Stimulated activated CD8-positive, alpha-beta memory T cell treated with anti-CD3 and anti-CD28 coated beads, Interleukin-7, amount 100 ng/mL, for 4 hours (primary cell): ENCODE results near the gene DIAPH2.
"Not testable (repeated sequence)": the region's sequence is repeated elsewhere in the genome, so short reads cannot be mapped to it uniquely, and the experiment has no call there.

ENCODE experiments used
- DNase-seq, 2 donors: peaks; one replicate each; pipeline ENCODE4 v3.0.0-alpha.2; 2020; ENCODE audit warnings: low read depth in 2 of 2

Gene DIAPH2

DNA sequence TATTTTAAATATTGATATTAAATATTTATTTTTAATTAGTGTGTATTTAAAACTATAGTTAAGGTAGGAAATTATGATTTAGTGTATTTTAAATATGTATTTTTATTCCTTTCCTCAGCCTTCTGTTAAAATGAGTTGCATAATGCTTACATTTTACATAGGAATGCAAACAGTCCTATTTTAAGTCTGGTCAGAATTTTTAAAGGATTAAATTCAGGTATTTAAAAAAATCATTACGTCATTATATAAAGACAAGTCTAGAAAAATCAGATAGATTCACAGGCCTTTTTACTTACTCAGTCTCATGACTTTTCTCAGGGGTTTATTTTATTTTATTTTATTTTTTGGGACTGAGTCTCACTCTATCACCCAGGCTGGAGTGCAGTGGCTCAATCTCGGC, 148.7 kb downstream of the DIAPH2 start:
- no peak for DNase-seq

DNA sequence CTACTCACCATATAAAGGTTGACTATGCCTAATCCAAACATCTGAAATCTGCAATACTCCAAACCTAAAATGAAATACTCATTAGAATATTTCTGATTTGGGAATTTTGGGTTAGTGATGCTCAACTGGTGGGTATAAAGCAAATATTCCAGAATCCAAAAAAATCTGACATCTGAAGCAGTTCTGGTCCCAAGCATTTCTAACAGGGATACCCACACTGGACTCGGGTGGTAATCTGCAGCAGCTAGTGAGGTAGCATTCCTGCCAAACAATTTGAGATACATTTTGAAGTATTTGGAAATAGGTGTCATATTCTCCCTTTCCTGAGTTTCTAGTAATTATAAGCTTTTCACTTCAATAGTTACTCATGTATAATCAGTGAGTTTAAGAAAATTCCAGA, 149.5 kb downstream of the DIAPH2 start:
- DNase-seq, result no peak

DNA sequence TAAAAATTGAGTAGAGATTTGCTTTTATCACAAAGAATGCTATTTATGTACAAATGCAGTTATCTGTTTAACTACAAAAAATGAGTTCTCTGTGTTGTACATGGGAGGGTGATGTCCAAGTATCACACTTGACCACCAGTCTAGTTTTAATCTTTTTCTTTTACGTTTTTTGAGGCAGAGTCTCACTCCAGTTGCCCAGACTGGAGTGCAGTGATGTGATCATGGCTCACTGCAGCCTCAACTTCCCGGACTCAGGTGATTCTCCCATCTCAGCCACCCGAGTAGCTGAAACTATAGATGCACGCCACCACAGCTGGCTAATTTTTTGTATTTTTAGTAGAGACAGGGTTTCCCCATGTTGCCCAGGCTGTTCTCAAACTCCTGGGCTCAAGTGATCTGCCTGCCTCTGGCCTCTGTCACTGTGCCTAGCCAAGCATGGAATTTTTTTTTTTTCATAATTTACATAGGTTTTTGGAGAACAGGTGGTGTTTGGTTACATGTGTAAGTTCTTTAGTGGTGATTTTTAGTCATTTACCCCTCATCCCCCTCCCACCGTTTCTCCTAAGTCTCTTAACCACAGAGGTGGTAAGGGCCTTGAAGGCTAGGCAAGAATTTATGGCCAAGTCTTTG, 151.1 kb downstream of the DIAPH2 start:
- no peak for DNase-seq

DNA sequence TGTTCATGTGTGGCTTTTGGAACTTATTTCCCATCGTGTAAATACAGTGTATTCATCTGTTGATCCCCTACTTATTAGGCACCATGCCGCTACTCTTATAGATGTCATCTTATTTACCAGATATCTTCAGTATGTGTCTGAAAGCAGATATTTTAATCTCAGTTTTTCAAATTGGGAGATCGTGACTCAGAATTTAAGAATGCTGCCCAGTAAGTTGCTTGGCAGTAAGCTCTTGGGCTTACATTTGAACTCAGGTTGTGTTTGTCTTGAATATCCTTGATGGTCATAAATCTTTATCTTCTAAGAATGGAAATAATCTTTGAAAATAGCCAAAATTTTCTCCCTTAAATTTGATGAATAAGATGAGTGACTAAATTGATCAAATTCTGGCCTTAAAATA, 153.2 kb downstream of the DIAPH2 start:
- no peak for DNase-seq

DNA sequence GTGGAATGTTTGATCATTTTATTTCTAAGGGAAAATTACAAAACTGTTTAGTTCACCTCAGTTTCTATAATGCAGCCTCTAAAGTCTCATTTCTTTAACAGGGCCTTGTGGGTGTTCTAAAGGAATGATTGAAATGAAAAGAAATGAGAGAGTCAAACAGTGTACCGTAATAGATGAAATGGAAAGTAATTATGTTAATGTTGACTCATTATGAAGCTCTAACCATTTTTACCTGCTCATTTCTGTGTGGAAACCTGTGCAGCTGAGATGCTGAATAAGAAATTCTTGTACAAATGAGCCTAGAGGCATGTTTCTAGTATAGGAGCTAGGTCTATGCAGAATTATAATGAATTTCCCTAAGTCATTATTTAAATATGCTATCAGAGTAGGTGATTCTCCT, 153.9 kb downstream of the DIAPH2 start:
- DNase-seq, result no peak

DNA sequence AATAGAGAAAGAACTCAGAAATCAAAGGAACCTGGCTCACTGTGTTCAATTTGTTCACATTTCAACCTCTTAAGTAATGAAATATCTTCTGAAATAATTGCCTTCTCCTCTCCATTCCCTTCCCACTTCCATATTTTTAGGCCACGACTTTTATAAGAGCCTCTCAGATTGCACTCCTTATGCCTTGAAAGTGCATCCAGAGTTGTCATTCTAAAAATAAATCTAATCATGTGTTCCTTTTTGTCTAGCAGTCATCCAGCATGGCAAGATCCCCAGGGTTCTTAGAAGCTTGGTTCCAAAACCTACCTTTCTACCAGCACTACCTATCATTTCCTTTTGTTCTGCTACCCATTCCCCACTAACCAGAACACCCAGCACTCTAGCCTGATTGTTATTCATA, 156.7 kb downstream of the DIAPH2 start:
- DNase-seq, result no peak

DNA sequence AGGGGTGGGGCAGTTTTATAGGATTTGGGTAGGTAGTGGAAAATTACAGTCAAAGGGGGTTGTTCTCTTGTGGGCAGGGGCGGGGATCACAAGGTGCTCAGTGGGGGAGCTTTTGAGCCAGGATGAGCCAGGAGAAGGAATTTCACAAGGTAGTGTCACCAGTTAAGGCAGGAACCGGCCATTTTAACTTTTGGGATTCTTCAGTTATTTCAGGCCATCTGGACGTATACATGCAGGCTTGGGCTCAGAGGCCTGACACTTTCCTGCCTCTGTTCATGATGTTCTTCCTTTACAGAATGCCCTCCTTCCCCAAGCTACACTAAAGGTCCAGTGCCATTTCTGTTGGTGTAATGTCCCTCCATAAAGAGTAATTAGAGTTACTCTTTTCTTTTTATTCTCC, 157.2 kb downstream of the DIAPH2 start:
- DNase-seq, result not testable (repeated sequence)

DNA sequence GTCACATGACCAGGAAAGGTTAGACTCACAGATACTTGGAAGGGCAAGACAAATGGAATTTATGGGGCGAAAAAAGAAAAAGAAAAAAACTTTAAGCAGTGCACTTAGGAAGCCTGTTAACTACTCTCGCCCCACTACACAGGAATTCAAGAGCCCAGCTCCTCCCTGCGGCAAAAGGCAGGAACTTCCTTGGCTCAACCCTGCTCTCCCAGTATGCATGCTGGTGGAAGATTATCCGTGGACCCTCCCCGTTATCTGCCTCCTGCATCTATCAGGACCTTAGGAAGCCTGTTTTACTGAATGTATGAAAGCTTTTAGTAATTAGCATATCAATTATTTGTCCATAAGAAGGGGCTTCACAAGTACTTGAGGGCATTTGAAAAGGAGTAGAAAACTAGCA, 158.9 kb downstream of the DIAPH2 start:
- DNase-seq, result no peak

DNA sequence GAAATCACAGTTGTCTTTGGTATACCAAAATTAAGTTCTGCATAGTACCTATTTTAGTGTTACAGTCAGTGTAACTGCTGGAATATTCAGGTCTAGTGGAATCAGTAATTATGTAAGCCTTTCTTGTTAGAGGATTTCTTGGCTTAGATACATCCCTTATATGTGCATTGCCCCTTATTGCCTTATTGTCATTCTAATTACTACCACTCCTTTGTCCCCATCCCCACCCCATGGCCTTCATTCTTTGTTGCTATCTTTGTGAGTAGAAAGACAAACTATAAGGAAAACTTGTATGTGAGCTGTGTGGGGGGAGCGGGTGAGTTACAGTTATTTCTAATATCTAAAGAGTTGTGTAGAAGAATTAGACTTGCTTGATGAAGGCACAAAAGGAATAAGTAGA, 162.2 kb downstream of the DIAPH2 start:
- DNase-seq, result no peak

DNA sequence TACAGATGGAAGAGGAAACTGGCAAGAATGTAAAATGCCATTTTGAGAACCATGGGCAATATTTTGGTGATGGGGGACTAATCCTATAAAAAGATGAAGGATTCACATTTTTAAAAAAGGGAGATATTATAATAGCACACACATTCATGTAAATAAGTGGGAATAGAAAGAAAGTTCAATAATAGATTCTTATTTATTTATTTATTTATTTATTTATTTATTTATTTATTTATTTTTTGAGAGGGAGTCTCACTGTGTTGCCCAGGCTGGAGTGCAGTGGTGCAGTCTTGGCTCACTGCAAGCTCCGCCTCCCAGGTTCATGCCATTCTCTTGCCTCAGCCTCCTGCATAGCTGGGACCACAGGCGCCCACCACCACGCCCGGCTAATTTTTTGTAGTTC, 174.8 kb downstream of the DIAPH2 start:
- DNase-seq, result not testable (repeated sequence)

DNA sequence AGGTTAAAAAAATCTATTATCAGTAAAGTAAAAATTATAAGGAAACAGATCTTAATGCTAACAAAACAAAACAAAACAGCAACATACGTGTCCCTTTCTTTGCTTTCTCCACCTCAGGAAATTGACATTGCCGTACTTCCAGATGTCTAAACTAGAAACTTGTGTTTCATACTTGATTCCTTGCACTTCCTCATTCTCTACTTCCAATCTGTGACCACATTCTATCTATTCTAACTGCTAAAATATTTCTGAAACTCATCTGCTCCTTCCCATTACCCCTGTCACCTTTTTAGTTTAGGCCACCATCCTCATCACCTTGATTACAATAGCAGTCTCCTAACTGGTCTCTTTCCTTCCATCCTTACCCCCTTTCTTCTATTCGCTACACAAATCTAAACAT, 176.6 kb downstream of the DIAPH2 start:
- DNase-seq, result no peak

DNA sequence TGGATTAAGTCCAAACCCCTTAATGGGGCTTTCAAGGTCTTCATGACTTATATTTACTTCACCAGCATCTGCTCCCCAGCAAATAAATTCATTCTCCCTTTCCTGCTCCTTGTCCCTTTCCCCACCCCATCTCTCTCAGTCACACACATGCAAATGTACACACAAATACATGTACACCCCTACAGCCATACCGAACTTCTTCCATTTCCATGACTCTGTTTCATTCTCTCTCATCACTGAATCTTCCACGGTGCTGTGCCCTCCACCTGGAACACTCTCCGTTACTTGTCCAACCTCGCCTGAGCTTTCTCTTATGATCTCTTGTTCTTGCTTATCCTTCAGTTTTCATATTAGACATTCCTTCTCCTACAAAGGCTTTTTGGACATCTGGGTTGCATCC, 177.0 kb downstream of the DIAPH2 start:
- DNase-seq, result no peak

DNA sequence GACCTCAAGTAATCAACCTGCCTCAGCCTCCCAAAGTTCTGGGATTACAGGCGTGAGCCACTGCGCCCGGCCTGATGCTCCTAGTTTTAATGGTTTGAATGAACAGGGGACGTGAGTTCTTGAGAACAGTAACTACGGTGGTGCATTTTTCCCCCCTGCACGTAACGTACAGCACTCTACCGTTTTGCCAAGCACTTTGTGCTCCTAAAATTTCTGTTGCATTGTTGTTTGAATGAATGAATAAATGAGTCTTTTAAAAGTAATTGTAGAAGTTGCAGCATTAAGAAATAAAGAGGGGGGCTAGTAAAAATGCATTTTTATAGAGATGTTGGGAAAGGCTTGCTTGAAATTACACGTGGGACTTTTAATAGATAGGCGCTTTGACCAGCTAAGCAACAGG, 199.0 kb downstream of the DIAPH2 start, which contains the start of gene RPA4:
Gene RPA4, plus strand, starts transcription at position 301 of the 400 bp plus-strand sequence. CDS start 403 bp downstream, outside the sequence.
- no peak for DNase-seq

DNA sequence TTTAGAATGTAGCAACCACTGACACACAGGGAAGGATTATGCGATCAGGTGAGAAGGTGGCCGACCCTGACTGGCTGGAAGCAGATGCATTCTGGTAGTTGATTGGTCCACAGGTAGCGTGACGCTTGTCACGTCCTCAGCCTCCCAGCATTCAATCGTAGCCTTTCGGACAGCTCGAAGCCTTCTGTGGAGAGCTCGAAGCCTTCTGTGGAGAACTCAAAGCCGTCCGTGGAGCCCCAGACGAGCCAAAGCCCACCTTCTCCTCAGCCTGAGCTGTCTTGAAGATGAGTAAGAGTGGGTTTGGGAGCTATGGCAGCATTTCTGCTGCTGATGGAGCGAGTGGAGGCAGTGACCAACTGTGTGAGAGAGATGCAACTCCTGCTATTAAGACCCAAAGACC, 199.4 kb downstream of the DIAPH2 start:
- no peak for DNase-seq

DNA sequence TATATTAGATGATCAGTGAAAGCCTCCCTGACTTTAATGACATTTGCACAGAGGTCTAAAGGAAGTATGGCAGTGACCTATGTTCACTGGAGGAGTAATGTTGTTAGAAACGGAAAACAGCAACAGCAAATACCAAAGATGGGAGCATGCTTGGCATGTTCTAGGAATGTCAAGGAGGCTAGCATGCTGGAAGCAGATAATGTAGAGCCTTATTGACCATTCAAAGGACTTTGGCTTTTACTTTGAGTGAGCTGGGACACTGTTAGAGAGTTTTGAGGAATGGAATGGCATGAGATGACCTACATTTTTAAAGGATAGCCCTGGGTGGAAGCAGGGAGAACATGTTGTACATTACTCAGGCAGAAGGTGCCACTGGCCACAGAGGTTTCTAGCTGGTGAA, 205.1 kb downstream of the DIAPH2 start:
- no peak for DNase-seq

DNA sequence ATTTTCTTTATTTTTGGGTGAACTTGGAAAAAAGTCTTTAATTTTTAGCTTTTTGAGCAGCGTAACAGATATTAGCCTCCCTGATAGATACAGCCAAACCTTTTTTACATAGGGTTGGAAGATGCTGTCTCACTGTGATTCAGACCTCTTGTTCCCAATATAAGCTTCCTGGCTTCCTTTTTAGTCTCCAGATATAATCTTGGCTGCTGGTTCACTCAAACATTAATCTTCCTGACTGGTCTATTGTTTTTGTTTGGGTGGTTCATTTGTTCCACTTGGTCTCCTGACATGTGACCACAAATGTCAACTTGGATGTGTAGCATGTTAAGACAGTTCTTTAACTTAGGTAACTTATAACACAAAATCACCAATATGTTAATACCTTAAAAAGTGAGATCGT, 222.1 kb downstream of the DIAPH2 start:
- no peak for DNase-seq

DNA sequence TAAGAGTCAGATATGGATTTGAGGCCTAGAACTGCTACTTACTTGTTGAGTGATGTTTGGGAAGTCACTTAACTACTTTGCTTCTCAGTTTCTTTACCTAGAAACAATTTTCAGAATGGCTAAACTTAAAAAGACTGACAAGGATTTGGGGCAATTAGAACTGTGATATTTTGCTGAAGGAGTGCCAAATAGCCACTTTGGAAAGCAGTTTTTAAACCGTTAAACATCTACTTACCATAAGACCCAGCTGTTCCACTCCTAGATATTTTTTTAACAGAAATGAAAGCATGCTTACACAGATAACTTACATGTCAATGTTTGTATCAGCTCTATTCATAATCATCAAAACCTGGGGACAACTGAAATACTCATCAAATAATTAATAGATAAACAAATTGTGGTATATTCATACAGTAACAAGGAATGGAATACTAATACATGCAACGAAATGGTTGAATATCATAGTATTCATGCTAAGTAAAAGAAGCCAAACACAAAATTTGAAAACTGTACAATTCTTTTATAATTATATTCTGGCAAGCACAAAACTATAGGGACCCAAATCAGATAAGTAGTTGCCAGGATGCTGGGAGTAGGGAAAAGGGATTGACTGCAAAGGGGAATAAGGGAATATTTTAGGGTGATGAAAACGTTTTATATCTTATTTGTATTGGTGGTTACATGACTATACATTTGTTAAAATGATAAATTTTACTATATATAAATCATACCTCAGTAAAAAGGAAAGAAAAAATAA, 223.1 kb downstream of the DIAPH2 start:
- DNase-seq, result no peak

DNA sequence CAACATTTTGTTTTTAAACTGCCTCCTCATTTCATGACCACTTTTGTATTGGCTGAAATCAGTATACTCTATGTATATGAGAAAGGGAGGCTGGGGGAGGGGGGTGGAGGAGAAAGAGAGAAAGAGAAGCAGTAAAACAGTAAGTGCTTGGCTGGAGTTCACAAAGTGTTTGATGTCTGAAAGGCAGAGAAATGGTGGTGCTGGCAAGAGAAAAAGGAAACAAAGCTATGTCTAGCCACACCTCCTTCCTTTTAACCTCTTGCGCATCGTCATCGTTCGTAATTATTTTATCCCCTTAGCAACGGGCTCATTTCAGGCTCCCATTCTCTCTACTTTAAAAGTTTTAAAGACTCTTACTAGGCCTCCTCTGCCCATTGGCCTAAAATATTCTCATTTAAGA, 224.6 kb downstream of the DIAPH2 start:
- no peak for DNase-seq

DNA sequence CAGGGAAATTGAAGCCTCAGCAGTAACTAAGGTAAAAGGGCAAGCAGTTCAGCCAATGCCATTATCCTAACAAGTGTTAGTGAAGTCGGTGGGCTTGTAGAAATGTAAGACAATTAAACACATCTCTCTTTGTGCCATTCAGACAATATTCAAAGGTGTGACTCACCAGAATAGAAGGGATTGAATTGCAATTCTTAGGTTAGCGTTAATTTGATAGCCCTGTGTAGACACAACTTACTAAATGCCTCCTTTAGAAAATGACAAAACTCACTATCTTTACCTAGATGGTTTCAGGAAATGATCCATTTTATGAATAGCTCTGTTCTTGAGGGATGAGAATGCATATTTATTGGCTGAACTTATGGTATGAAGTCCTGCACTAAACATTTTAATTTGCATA, 234.2 kb downstream of the DIAPH2 start:
- DNase-seq, result no peak

DNA sequence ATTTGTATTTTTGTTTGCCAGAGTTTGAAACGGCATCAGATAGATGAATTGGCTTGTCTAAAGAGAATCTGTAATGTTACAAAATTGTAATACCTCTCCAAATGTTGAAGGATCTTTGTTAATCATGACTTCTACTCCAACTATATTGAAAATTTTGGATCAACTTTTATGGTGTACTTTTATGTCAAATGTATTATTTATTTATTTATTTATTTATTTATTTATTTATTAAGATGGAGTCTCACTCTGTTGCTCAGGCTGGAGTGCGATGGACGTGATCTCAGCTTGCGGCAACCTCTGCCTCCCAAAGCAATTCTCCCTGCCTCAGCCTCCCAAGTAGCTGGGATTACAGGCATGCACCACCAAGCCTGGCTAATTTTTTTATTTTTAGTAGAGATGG, 235.0 kb downstream of the DIAPH2 start:
- DNase-seq, result no peak

DNA sequence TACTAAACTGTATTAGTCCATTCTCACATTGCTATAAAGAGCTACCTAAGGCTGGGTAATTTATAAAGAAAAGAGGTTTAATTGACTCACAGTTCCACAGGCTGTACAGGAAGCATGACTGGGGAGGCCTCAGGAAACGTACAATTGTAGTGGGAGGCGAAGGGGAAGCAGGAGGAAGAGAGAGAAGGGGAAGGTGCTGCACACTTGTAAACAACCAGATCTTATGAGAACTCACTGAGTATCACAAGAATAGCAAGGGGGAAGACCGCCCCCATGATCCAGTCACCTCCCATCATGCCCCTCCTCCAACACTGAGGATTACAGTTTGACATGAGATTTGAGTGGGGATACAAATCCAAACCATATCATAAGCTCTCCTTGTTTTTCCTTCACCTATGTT, 239.9 kb downstream of the DIAPH2 start:
- DNase-seq, result no peak

DNA sequence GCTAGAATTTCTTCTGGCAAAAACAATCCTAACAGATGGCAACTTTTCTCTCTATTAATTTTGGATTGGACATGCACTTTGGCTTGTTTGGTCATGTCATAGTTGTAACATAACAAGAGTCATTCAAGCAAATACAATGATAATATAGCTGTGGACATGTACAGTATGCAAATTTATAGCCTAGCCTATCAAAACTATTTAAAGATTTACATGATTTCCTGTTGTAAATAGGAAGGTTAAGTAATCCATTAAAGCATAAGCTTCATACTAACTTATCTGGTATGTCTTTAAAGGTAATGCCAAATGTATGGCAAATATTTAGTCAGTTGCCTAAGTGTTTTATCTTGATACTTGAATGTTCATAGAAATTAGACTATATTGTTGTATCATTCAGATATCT, 244.4 kb downstream of the DIAPH2 start:
- DNase-seq, result no peak

DNA sequence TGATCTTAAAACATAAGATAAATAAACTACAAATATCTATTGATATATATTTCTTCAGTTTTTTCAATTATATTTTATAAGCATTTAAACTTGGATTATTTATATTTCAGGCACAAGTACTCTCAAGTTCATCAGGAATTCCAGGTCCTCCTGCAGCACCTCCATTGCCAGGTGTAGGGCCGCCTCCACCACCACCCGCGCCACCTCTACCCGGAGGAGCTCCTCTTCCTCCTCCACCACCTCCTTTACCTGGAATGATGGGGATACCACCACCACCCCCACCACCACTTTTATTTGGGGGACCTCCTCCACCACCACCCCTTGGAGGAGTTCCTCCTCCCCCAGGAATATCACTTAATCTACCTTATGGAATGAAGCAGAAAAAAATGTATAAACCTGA, 273.1 kb downstream of the DIAPH2 start:
- DNase-seq, result no peak

DNA sequence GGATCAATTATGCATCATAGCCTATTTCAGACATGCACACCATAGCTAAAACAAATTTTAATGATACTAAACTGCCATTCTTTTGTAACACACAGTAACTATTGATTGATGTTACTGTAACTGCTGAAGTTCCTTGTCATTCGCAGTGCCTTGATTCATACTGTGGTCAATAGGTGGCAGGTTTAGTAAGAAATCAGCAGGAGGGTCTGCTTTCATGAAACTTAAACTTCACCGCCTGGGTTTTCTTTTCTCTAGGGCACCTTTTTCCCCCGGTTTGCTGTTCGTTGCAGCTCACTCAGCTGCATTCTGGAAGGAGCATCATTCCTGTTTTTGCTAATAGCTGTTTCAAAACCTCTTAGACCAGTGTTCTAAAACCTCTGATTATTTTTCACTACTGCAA, 287.2 kb downstream of the DIAPH2 start:
- DNase-seq, result no peak
